ENCODE results near the gene ZG16. TPM values are rescaled to one million over a fixed set of nuclear protein-coding genes. Genes with fewer than 3 reads are reported as not detected.

Gene ZG16
- total and polyA plus RNA-seq, 11 donors, result 0.04 to 0.08 TPM; not detected in 9

Other genes with a start within 250 kb of the ZG16 start
- gene SPN, start 115.0 kb upstream of the ZG16 start, total RNA-seq, result 10 to 100 TPM in 1 of 9 donors, 1 to 10 TPM in 6, under 1 TPM in 2; 0.44 to 17.0 (median 1.3) TPM
- 1 to 10 TPM in 1 of 2 donors, under 1 TPM in 1; 0.67 to 1.3 TPM for gene SPN, start 115.0 kb upstream of the ZG16 start, polyA plus RNA-seq
- 10 to 100 TPM; 14.0 to 36.5 (median 23.6) TPM for gene QPRT, start 99.1 kb upstream of the ZG16 start, total RNA-seq
- gene QPRT, start 99.1 kb upstream of the ZG16 start, polyA plus RNA-seq, result 10 to 100 TPM in 1 of 2 donors, 1 to 10 TPM in 1; 3.6 to 19.6 TPM
- gene C16orf54, start 32.3 kb upstream of the ZG16 start, total RNA-seq, result 1 to 10 TPM in 2 of 9 donors, under 1 TPM in 7; 0.17 to 4.2 (median 0.60) TPM
- under 1 TPM; 0.15 to 0.28 TPM for gene C16orf54, start 32.3 kb upstream of the ZG16 start, polyA plus RNA-seq
- 10 to 100 TPM; 16.8 to 40.8 (median 32.2) TPM for gene KIF22, start 12.5 kb downstream of the ZG16 start, total RNA-seq
- gene KIF22, start 12.5 kb downstream of the ZG16 start, polyA plus RNA-seq, result 10 to 100 TPM; 12.2 to 91.2 TPM
- 100 to 1,000 TPM in 2 of 9 donors, 10 to 100 TPM in 7; 58.9 to 137 (median 74.0) TPM for gene MAZ, start 28.3 kb downstream of the ZG16 start, total RNA-seq
- gene MAZ, start 28.3 kb downstream of the ZG16 start, polyA plus RNA-seq, result 100 to 1,000 TPM in 1 of 2 donors, 10 to 100 TPM in 1; 63.2 to 188 TPM
- gene PRRT2, start 33.9 kb downstream of the ZG16 start, total RNA-seq, result 1 to 10 TPM in 5 of 9 donors, under 1 TPM in 3, not detected in 1; 0.38 to 1.8 (median 1.3) TPM
- gene PRRT2, start 33.9 kb downstream of the ZG16 start, polyA plus RNA-seq, result 1 to 10 TPM in 1 of 2 donors, under 1 TPM in 1; 0.24 to 3.2 TPM
- gene PAGR1, start 37.9 kb downstream of the ZG16 start, total RNA-seq, result 10 to 100 TPM; 10.8 to 23.9 (median 12.6) TPM
- 10 to 100 TPM; 29.2 to 32.9 TPM for gene PAGR1, start 37.9 kb downstream of the ZG16 start, polyA plus RNA-seq
- 100 to 1,000 TPM in 1 of 9 donors, 10 to 100 TPM in 8; 33.1 to 140 (median 44.6) TPM for gene MVP, start 42.2 kb downstream of the ZG16 start, total RNA-seq
- gene MVP, start 42.2 kb downstream of the ZG16 start, polyA plus RNA-seq, result 10 to 100 TPM; 32.9 to 50.6 TPM
- gene CDIPT, start 85.0 kb downstream of the ZG16 start, total RNA-seq, result 100 to 1,000 TPM in 2 of 9 donors, 10 to 100 TPM in 7; 57.5 to 143 (median 76.3) TPM
- gene CDIPT, start 85.0 kb downstream of the ZG16 start, polyA plus RNA-seq, result 100 to 1,000 TPM in 1 of 2 donors, 10 to 100 TPM in 1; 64.2 to 106 TPM
- gene SEZ6L2, start 121.3 kb downstream of the ZG16 start, total RNA-seq, result 1 to 10 TPM in 5 of 9 donors, under 1 TPM in 3, not detected in 1; 0.16 to 8.9 (median 1.4) TPM
- under 1 TPM; 0.15 to 0.51 TPM for gene SEZ6L2, start 121.3 kb downstream of the ZG16 start, polyA plus RNA-seq
- gene ASPHD1, start 122.2 kb downstream of the ZG16 start, total RNA-seq, result 1 to 10 TPM in 2 of 9 donors, under 1 TPM in 4, not detected in 3; 0.20 to 5.3 (median 0.65) TPM
- under 1 TPM in 1 of 2 donors, not detected in 1; 0.54 TPM for gene ASPHD1, start 122.2 kb downstream of the ZG16 start, polyA plus RNA-seq
- 1 to 10 TPM; 3.6 to 9.1 (median 7.2) TPM for gene KCTD13, start 148.0 kb downstream of the ZG16 start, total RNA-seq
- gene KCTD13, start 148.0 kb downstream of the ZG16 start, polyA plus RNA-seq, result 1 to 10 TPM; 3.6 to 5.0 TPM
- 100 to 1,000 TPM in 2 of 9 donors, 10 to 100 TPM in 7; 58.9 to 121 (median 69.8) TPM for gene TMEM219, start 183.8 kb downstream of the ZG16 start, total RNA-seq
- gene TMEM219, start 183.8 kb downstream of the ZG16 start, polyA plus RNA-seq, result 10 to 100 TPM; 66.6 to 72.3 TPM
- gene TAOK2, start 195.6 kb downstream of the ZG16 start, total RNA-seq, result 10 to 100 TPM; 29.5 to 47.9 (median 35.1) TPM
- gene TAOK2, start 195.6 kb downstream of the ZG16 start, polyA plus RNA-seq, result 10 to 100 TPM; 36.3 to 37.8 TPM
- 10 to 100 TPM; 13.3 to 21.9 (median 17.5) TPM for gene HIRIP3, start 217.4 kb downstream of the ZG16 start, total RNA-seq
- 10 to 100 TPM; 20.1 to 27.4 TPM for gene HIRIP3, start 217.4 kb downstream of the ZG16 start, polyA plus RNA-seq
- 10 to 100 TPM; 27.6 to 65.4 (median 32.6) TPM for gene INO80E, start 218.0 kb downstream of the ZG16 start, total RNA-seq
- gene INO80E, start 218.0 kb downstream of the ZG16 start, polyA plus RNA-seq, result 10 to 100 TPM; 60.9 to 71.5 TPM
- 1 to 10 TPM in 1 of 9 donors, under 1 TPM in 4, not detected in 4; 0.09 to 1.4 (median 0.91) TPM for gene DOC2A, start 232.8 kb downstream of the ZG16 start, total RNA-seq
- under 1 TPM; 0.22 to 0.88 TPM for gene DOC2A, start 232.8 kb downstream of the ZG16 start, polyA plus RNA-seq
- not detected for gene C16orf92, start 244.9 kb downstream of the ZG16 start, total RNA-seq
- not detected for gene C16orf92, start 244.9 kb downstream of the ZG16 start, polyA plus RNA-seq